Measurements from ENCODE around the gene RBP2.

Gene RBP2

GRCh38 chr3:139458348-139458747, 18.0 kb downstream of the RBP2 start:
- no peak overlapping the region for H3K4me3 ChIP-seq (ENCODE audit: low read depth, low read length)
- TF ChIP-seq, protein P1, sequence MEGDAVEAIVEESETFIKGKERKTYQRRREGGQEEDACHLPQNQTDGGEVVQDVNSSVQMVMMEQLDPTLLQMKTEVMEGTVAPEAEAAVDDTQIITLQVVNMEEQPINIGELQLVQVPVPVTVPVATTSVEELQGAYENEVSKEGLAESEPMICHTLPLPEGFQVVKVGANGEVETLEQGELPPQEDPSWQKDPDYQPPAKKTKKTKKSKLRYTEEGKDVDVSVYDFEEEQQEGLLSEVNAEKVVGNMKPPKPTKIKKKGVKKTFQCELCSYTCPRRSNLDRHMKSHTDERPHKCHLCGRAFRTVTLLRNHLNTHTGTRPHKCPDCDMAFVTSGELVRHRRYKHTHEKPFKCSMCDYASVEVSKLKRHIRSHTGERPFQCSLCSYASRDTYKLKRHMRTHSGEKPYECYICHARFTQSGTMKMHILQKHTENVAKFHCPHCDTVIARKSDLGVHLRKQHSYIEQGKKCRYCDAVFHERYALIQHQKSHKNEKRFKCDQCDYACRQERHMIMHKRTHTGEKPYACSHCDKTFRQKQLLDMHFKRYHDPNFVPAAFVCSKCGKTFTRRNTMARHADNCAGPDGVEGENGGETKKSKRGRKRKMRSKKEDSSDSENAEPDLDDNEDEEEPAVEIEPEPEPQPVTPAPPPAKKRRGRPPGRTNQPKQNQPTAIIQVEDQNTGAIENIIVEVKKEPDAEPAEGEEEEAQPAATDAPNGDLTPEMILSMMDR (IDR thresholded peaks at IDR 0.05; ENCODE audit: control insufficient read depth, extremely low read depth, insufficient read depth) = no peak
- no peak for DNase-seq (ENCODE audit: low read depth)

DNA sequence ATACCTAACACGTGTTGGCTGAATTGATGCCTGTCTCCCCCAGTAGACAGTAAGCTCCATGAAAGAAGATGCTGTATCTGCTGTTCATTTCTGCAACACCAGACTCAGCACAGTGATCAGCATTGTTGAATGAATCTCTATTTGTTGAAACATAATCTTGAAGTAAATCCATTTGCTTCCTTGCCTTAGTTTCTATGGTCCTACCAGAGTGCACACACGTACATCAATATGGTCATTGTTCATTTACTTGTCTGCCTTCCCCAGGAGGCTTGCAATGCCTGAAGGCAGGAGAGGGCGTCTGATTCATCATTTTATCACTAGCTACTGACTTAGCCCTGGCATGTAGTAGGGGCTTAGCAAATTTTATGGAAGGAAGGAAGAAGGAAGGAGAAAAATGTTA, 19.2 kb downstream of the RBP2 start:
- TF ChIP-seq, protein P1 (IDR thresholded peaks at IDR 0.05; ENCODE audit: control insufficient read depth, extremely low read depth, insufficient read depth) = no peak
- no peak overlapping the region for H3K4me3 ChIP-seq (ENCODE audit: low read depth, low read length)
- DNase-seq (ENCODE audit: low read depth) = no peak

- TF ChIP-seq, protein P1 (IDR thresholded peaks at IDR 0.05; ENCODE audit: control insufficient read depth, extremely low read depth, insufficient read depth) = no peak
- no peak overlapping the region for H3K4me3 ChIP-seq (ENCODE audit: low read depth, low read length)
- no peak for DNase-seq (ENCODE audit: low read depth)
Measured at GRCh38 chr3:139456386-139456785, 19.9 kb downstream of the RBP2 start.

DNA sequence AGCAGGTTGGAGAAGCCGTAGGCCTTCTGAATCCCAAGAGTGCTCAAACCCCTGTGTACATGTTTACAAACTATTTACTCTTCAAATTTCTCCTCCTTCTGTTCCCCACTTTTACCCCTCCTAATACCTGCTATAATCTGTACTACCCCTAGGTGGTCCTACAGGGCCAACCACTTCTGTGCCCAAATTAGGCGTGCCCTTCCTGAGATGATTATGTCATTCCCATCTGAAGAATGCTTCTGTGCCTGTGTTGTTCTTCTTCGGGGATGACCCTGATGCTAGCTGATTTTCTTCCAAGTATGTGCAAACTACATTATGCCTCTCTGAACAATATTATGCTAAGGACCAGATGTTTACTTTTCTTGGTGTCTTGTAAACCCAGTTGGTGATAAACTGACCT, 20.5 kb downstream of the RBP2 start:
- no peak for DNase-seq (ENCODE audit: low read depth)
- no peak overlapping the region for H3K4me3 ChIP-seq (ENCODE audit: low read depth, low read length)
- TF ChIP-seq, protein P1 (IDR thresholded peaks at IDR 0.05; ENCODE audit: control insufficient read depth, extremely low read depth, insufficient read depth) = peak; percentile 22; the same call in 1 of the 2 replicates

- TF ChIP-seq, protein P1 (IDR thresholded peaks at IDR 0.05; ENCODE audit: control insufficient read depth, extremely low read depth, insufficient read depth) = no peak
- no peak overlapping the region for H3K4me3 ChIP-seq (ENCODE audit: low read depth, low read length)
- DNase-seq (ENCODE audit: low read depth) = no peak
Measured at GRCh38 chr3:139455206-139455605, 21.1 kb downstream of the RBP2 start.

DNA sequence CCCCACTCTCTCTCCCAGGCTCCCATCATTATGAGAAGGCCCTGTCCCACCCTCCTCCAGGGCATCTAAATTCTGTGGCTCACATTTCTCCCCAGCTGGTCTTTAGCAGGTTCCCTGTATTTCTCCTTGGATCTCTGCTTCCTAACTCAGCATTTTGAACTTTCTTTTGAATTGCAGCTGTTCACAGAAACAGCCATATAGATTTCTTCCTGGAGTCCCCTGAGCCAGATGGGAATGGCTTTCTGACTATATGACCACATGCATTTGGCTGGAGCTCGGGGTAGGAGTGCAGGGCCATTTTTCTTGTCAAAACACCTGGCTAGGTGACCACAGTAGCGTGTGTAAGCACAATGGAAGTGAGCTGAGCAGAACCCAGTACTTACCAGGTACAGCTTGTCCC, 22.0 kb downstream of the RBP2 start:
- TF ChIP-seq, protein P1 (IDR thresholded peaks at IDR 0.05; ENCODE audit: control insufficient read depth, extremely low read depth, insufficient read depth) = no peak
- H3K4me3 ChIP-seq (ENCODE audit: low read depth, low read length) = no peak overlapping the region
- no peak for DNase-seq (ENCODE audit: low read depth)

DNA sequence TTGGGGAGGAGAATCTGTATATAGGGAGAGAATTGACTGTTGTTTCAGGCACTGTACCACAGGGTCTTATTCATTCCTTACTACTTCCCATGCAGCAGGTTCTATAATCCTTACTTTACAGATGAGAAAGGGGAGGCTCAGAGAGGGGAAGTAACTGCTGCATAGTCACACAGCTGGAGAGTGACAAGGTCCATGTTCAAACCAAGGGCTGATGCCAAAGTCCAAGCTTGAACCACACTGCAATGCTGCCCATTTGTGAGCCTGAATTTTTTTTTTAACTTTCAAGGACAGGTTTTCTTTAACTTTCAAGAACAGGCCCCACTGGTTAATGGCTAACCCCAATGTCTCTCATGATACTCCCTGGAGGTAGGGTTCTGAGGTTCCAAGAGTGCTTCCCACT, 26.2 kb downstream of the RBP2 start:
- TF ChIP-seq, protein P1 (IDR thresholded peaks at IDR 0.05; ENCODE audit: control insufficient read depth, extremely low read depth, insufficient read depth) = no peak
- H3K4me3 ChIP-seq (ENCODE audit: low read depth, low read length) = no peak overlapping the region
- no peak for DNase-seq (ENCODE audit: low read depth)

Data from LNCaP clone FGC (cell line).